Peyer's patch (tissue), 4 donors: ENCODE results near the gene CYB561.

ENCODE experiments used
- CTCF ChIP-seq, 6 experiments: fragments of 450-650 bp in 4 of 6; fragments of 200-600 bp in 2 of 6; sonication (generic) in 1 of 6; IDR thresholded peaks; one replicate each; pipeline ENCODE4 v1.5.1; 2017 to 2019; ENCODE audit warnings: antibody characterized with exemption in 6 of 6, mild to moderate bottlenecking in 3 of 6, moderate library complexity in 1 of 6
- POLR2A ChIP-seq, 2 donors: fragments of 450-650 bp; IDR thresholded peaks; one replicate each; pipeline ENCODE4 v1.5.1; 2017; ENCODE audit warnings: antibody characterized with exemption in 2 of 2, mild to moderate bottlenecking in 2 of 2, moderate library complexity in 2 of 2

- TF ChIP-seq CTCF (IDR thresholded peaks at IDR 0.05), result no peak
- no peak for TF ChIP-seq POLR2A (IDR thresholded peaks at IDR 0.05)
These were observed 49.4 kb upstream of the CYB561 start for GRCh38 chr17:63495491-63495890.
